GM21786 (cell line): ENCODE data around the gene TALDO1.

Experiments
- ATAC-seq: cut with Tn5 transposase; IDR thresholded peaks from one replicate; pipeline ENCODE4 v1.9.1; 2021; ENCODE audit not compliant: unreplicated experiment

Gene TALDO1

GRCh38 chr11:786235-787083, 39.2 kb downstream of the TALDO1 start:
- no peak for ATAC-seq

GRCh38 chr11:787084-787675, 39.9 kb downstream of the TALDO1 start:
- no peak for ATAC-seq

GRCh38 chr11:788009-788640, 40.9 kb downstream of the TALDO1 start:
- ATAC-seq: no peak

- ATAC-seq: no peak
Measured at GRCh38 chr11:788953-789940, 42.0 kb downstream of the TALDO1 start.

- ATAC-seq: no peak
Measured at GRCh38 chr11:789943-790342, 42.7 kb downstream of the TALDO1 start, which contains the start of gene CEND1. Gene CEND1, minus strand, starts transcription at chr11:790090. Its CDS starts 1,514 bp downstream, at chr11:788576.

- ATAC-seq: no peak
Measured at GRCh38 chr11:790721-791564, 43.7 kb downstream of the TALDO1 start.

- no peak for ATAC-seq
Measured at GRCh38 chr11:791658-792534, 44.6 kb downstream of the TALDO1 start.

- ATAC-seq: no peak
Measured at GRCh38 chr11:792535-792821, 45.2 kb downstream of the TALDO1 start.

- ATAC-seq: no peak
Measured at GRCh38 chr11:792873-793272, 45.6 kb downstream of the TALDO1 start.

- ATAC-seq: no peak
Measured at GRCh38 chr11:793556-793955, 46.3 kb downstream of the TALDO1 start.

GRCh38 chr11:794013-794765, 46.9 kb downstream of the TALDO1 start:
- no peak for ATAC-seq

- ATAC-seq: no peak
Measured at GRCh38 chr11:794766-795633, 47.7 kb downstream of the TALDO1 start.

- ATAC-seq: peak; percentile 38
Measured at GRCh38 chr11:795634-796564, 48.6 kb downstream of the TALDO1 start.

- no peak for ATAC-seq
Measured at GRCh38 chr11:796565-797295, 49.5 kb downstream of the TALDO1 start.

- peak; percentile 56 for ATAC-seq
Measured at GRCh38 chr11:797296-798092, 50.2 kb downstream of the TALDO1 start.
